NCI-H2196 treated with DMSO at 0.1 percent for 48 hours (cell line): ENCODE results near the gene TMEM170A.

ENCODE experiments used
- DNase-seq: peaks from one replicate; lab custom pipeline; 2025; ENCODE audit not compliant: unreplicated experiment; lab: John Stamatoyannopoulos, UW

TMEM170A gene

GRCh38 chr16:75406943-75407342, 57.5 kb downstream of the TMEM170A start:
- no peak for DNase-seq

- DNase-seq = peak; percentile 2
These were observed 61.5 kb downstream of the TMEM170A start for GRCh38 chr16:75402821-75403475.

- no peak for DNase-seq
These were observed 62.2 kb downstream of the TMEM170A start for GRCh38 chr16:75402159-75402820.

GRCh38 chr16:75401691-75402090, 62.8 kb downstream of the TMEM170A start:
- no peak for DNase-seq

GRCh38 chr16:75398333-75398732, 66.2 kb downstream of the TMEM170A start:
- no peak for DNase-seq

GRCh38 chr16:75394941-75395340, 69.5 kb downstream of the TMEM170A start:
- no peak for DNase-seq
